Measurements from ENCODE around the gene SEMA3D. TPM values are rescaled to one million over a fixed set of nuclear protein-coding genes. Genes with fewer than 3 reads are reported as not detected.

Gene SEMA3D
- total RNA-seq, 1 experiment from 2014 or later, result 9.2 TPM

- DNase-seq (ENCODE audit: low read depth), result no peak
Measured at GRCh38 chr7:85126383-85126782, 60.5 kb downstream of the SEMA3D start.

- no peak for DNase-seq (ENCODE audit: low read depth)
Measured at GRCh38 chr7:85125651-85126131, 61.2 kb downstream of the SEMA3D start.

GRCh38 chr7:85125176-85125575 lies 61.7 kb downstream of the SEMA3D start:
- no peak for DNase-seq (ENCODE audit: low read depth)

- DNase-seq (ENCODE audit: low read depth), result no peak
Measured at GRCh38 chr7:85119934-85120333, 66.9 kb downstream of the SEMA3D start.

GRCh38 chr7:85115862-85116261 lies 71.0 kb downstream of the SEMA3D start:
- DNase-seq (ENCODE audit: low read depth), result no peak

GRCh38 chr7:85115006-85115405 lies 71.8 kb downstream of the SEMA3D start:
- no peak for DNase-seq (ENCODE audit: low read depth)

GRCh38 chr7:85114342-85114741 lies 72.5 kb downstream of the SEMA3D start:
- peak; percentile 49 for DNase-seq (ENCODE audit: low read depth)

GRCh38 chr7:85111761-85112160 lies 75.1 kb downstream of the SEMA3D start:
- DNase-seq (ENCODE audit: low read depth), result no peak

- DNase-seq (ENCODE audit: low read depth), result no peak
Measured at GRCh38 chr7:85106719-85107118, 80.1 kb downstream of the SEMA3D start.

GRCh38 chr7:85104432-85105205 lies 82.2 kb downstream of the SEMA3D start:
- DNase-seq (ENCODE audit: low read depth), result peak; percentile 71

- DNase-seq (ENCODE audit: low read depth), result peak; percentile 58
Measured at GRCh38 chr7:85103962-85104361, 82.9 kb downstream of the SEMA3D start.

- DNase-seq (ENCODE audit: low read depth), result peak; percentile 62
Measured at GRCh38 chr7:85103357-85103756, 83.5 kb downstream of the SEMA3D start.

- peak; percentile 57 for DNase-seq (ENCODE audit: low read depth)
Measured at GRCh38 chr7:85102813-85103350, 84.0 kb downstream of the SEMA3D start.

GRCh38 chr7:85101347-85101746 lies 85.5 kb downstream of the SEMA3D start:
- DNase-seq (ENCODE audit: low read depth), result no peak

- no peak for DNase-seq (ENCODE audit: low read depth)
Measured at GRCh38 chr7:85097844-85098243, 89.0 kb downstream of the SEMA3D start.

- DNase-seq (ENCODE audit: low read depth), result no peak
Measured at GRCh38 chr7:85095806-85096205, 91.0 kb downstream of the SEMA3D start.

GRCh38 chr7:85095366-85095765 lies 91.5 kb downstream of the SEMA3D start:
- peak; percentile 27 for DNase-seq (ENCODE audit: low read depth)

- peak; percentile 22 for DNase-seq (ENCODE audit: low read depth)
Measured at GRCh38 chr7:85094046-85094725, 92.7 kb downstream of the SEMA3D start.

GRCh38 chr7:85091565-85091928 lies 95.3 kb downstream of the SEMA3D start:
- DNase-seq (ENCODE audit: low read depth), result no peak

- no peak for DNase-seq (ENCODE audit: low read depth)
Measured at GRCh38 chr7:85090919-85091564, 95.8 kb downstream of the SEMA3D start.

GRCh38 chr7:85090143-85090542 lies 96.7 kb downstream of the SEMA3D start:
- no peak for DNase-seq (ENCODE audit: low read depth)

- DNase-seq (ENCODE audit: low read depth), result no peak
Measured at GRCh38 chr7:85081846-85082245, 105.0 kb downstream of the SEMA3D start.
